HEK293T (cell line): ENCODE data around the gene FSTL4.

Source experiments
- ARNT ChIP-seq: fragments of 450-650 bp; IDR thresholded peaks from 2 replicates; pipeline ENCODE4 v1.6.1; 2017; ENCODE audit warnings: mild to moderate bottlenecking
- BHLHE40 ChIP-seq: fragments of 450-650 bp; IDR thresholded peaks from 2 replicates; pipeline ENCODE4 v1.6.1; 2016; ENCODE audit warnings: mild to moderate bottlenecking, moderate library complexity, borderline replicate concordance
- LEF1 ChIP-seq: fragments of 450-650 bp; IDR thresholded peaks from 2 replicates; pipeline ENCODE4 v1.6.1; 2017; ENCODE audit warnings: mild to moderate bottlenecking, borderline replicate concordance
- SP1 ChIP-seq: fragments of 450-650 bp; IDR thresholded peaks from 2 replicates; pipeline ENCODE4 v1.6.1; 2017
- TARDBP ChIP-seq: fragments of 450-650 bp; IDR thresholded peaks from 2 replicates; pipeline ENCODE4 v1.6.1; 2016
- TF ChIP-seq, protein P1 (sequence below): fragments of 450-650 bp; IDR thresholded peaks from 2 replicates; pipeline ENCODE4 v1.6.1; 2016

- no peak for TF ChIP-seq ARNT
- TF ChIP-seq TARDBP = no peak
- no peak for TF ChIP-seq LEF1
- TF ChIP-seq, protein P1, sequence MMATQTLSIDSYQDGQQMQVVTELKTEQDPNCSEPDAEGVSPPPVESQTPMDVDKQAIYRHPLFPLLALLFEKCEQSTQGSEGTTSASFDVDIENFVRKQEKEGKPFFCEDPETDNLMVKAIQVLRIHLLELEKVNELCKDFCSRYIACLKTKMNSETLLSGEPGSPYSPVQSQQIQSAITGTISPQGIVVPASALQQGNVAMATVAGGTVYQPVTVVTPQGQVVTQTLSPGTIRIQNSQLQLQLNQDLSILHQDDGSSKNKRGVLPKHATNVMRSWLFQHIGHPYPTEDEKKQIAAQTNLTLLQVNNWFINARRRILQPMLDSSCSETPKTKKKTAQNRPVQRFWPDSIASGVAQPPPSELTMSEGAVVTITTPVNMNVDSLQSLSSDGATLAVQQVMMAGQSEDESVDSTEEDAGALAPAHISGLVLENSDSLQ = no peak
- no peak for TF ChIP-seq SP1
- TF ChIP-seq BHLHE40 = no peak
Observed at GRCh38 chr5:133332439-133333024, 279.8 kb downstream of the FSTL4 start.
